ENCODE measurements around the gene TLL1.

- TF ChIP-seq, protein P1, sequence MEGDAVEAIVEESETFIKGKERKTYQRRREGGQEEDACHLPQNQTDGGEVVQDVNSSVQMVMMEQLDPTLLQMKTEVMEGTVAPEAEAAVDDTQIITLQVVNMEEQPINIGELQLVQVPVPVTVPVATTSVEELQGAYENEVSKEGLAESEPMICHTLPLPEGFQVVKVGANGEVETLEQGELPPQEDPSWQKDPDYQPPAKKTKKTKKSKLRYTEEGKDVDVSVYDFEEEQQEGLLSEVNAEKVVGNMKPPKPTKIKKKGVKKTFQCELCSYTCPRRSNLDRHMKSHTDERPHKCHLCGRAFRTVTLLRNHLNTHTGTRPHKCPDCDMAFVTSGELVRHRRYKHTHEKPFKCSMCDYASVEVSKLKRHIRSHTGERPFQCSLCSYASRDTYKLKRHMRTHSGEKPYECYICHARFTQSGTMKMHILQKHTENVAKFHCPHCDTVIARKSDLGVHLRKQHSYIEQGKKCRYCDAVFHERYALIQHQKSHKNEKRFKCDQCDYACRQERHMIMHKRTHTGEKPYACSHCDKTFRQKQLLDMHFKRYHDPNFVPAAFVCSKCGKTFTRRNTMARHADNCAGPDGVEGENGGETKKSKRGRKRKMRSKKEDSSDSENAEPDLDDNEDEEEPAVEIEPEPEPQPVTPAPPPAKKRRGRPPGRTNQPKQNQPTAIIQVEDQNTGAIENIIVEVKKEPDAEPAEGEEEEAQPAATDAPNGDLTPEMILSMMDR (IDR thresholded peaks at IDR 0.05), result no peak
- no peak for TF ChIP-seq POLR2A (IDR thresholded peaks at IDR 0.05)
These were observed 17.8 kb upstream of the TLL1 start for GRCh38 chr4:165855191-165855590.
